ENCODE measurements around the gene SLC66A1.

Gene SLC66A1

GRCh38 chr1:19341201-19342061 lies 29.3 kb downstream of the SLC66A1 start:
- WGBS, result 66% methylated on average over 25 of the region's 25 CpGs
- DNase-seq, result peak; percentile 74
- Histone ChIP-seq H3K23ac (ENCODE audit: low read length in 2 of 2) (no peak overlapping the region), H2BK15ac (ENCODE audit: low read depth, poor library complexity, severe bottlenecking) (no peak overlapping the region), H4K8ac (ENCODE audit: low read length) (no peak overlapping the region), H3K79me1 (replicated peaks; ENCODE audit: low read length, poor library complexity, severe bottlenecking) (peaks cover 37% of the 10 kb centered on the region), H2BK120ac (ENCODE audit: low read depth, low read length) (no peak overlapping the region), H3K36me3 (ENCODE audit: control insufficient read depth in 1 of 2, insufficient read depth in 2 of 2, low read depth in 1 of 2, low read length in 2 of 2) (peaks cover 82 to 84% of the 10 kb centered on the region in 2 experiments), H3K18ac (ENCODE audit: low read depth in 1 of 2, low read length in 2 of 2) (no peak overlapping the region), H2BK5ac (ENCODE audit: low read depth, low read length, poor library complexity, severe bottlenecking) (no peak overlapping the region), H3K9ac (ENCODE audit: low read length) (peak overlapping the region; percentile 57), H2BK12ac (ENCODE audit: low read length in 2 of 2) (no peak overlapping the region), H3K4ac (ENCODE audit: low read depth in 1 of 2, low read length in 2 of 2) (no peak overlapping the region), H2AK5ac (ENCODE audit: low read length, severe bottlenecking) (no peak overlapping the region), H3K14ac (ENCODE audit: low read length in 2 of 2) (no peak overlapping the region), H3K4me3 (ENCODE audit: insufficient read depth in 1 of 2, low read depth in 1 of 2, low read length in 2 of 2) (peak overlapping the region in 1 of 2 experiments; percentile 32), H3K27me3 (ENCODE audit: control insufficient read depth in 1 of 2, insufficient read depth in 1 of 2, low read length in 2 of 2) (no peaks in the 10 kb centered on the region), H3K4me2 (ENCODE audit: low read length, poor library complexity, severe bottlenecking) (no peak overlapping the region), H3K9me3 (ENCODE audit: control insufficient read depth, low read length) (no peaks in the 10 kb centered on the region), H4K91ac (ENCODE audit: low read length) (no peak overlapping the region), H3K4me1 (ENCODE audit: control insufficient read depth, insufficient read depth, low read depth, low read length) (peaks cover 14% of the 10 kb centered on the region), H3K27ac (ENCODE audit: low read length, poor library complexity, severe bottlenecking) (no peak overlapping the region), H2AFZ (ENCODE audit: low read depth, low read length) (no peak overlapping the region)

- Histone ChIP-seq H3K18ac (ENCODE audit: low read depth in 1 of 2, low read length in 2 of 2) (no peak overlapping the region), H2AK5ac (ENCODE audit: low read length, severe bottlenecking) (no peak overlapping the region), H3K14ac (ENCODE audit: low read length in 2 of 2) (no peak overlapping the region), H4K8ac (ENCODE audit: low read length) (no peak overlapping the region), H2BK12ac (ENCODE audit: low read length in 2 of 2) (no peak overlapping the region), H3K23ac (ENCODE audit: low read length in 2 of 2) (no peak overlapping the region), H3K4me2 (ENCODE audit: low read length, poor library complexity, severe bottlenecking) (no peak overlapping the region), H3K36me3 (ENCODE audit: control insufficient read depth in 1 of 2, insufficient read depth in 2 of 2, low read depth in 1 of 2, low read length in 2 of 2) (peaks cover 80 to 86% of the 10 kb centered on the region in 2 experiments), H3K9me3 (ENCODE audit: control insufficient read depth, low read length) (no peaks in the 10 kb centered on the region), H3K79me1 (replicated peaks; ENCODE audit: low read length, poor library complexity, severe bottlenecking) (peaks cover 40% of the 10 kb centered on the region), H2BK120ac (ENCODE audit: low read depth, low read length) (no peak overlapping the region), H3K27me3 (ENCODE audit: control insufficient read depth in 1 of 2, insufficient read depth in 1 of 2, low read length in 2 of 2) (no peaks in the 10 kb centered on the region), H3K4me3 (ENCODE audit: insufficient read depth in 1 of 2, low read depth in 1 of 2, low read length in 2 of 2) (peak overlapping the region in 1 of 2 experiments; percentile 36), H2BK15ac (ENCODE audit: low read depth, poor library complexity, severe bottlenecking) (no peak overlapping the region), H3K4ac (ENCODE audit: low read depth in 1 of 2, low read length in 2 of 2) (no peak overlapping the region), H3K9ac (ENCODE audit: low read length) (peak overlapping the region; percentile 57), H4K91ac (ENCODE audit: low read length) (no peak overlapping the region), H3K27ac (ENCODE audit: low read length, poor library complexity, severe bottlenecking) (no peak overlapping the region), H2AFZ (ENCODE audit: low read depth, low read length) (no peak overlapping the region), H3K4me1 (ENCODE audit: control insufficient read depth, insufficient read depth, low read depth, low read length) (peaks cover 10% of the 10 kb centered on the region), H2BK5ac (ENCODE audit: low read depth, low read length, poor library complexity, severe bottlenecking) (no peak overlapping the region)
- DNase-seq, result no peak
- 92% methylated on average over 27 of the region's 27 CpGs for WGBS
Measured at GRCh38 chr1:19342062-19342750, 30.1 kb downstream of the SLC66A1 start.

GRCh38 chr1:19342894-19343616 lies 30.9 kb downstream of the SLC66A1 start:
- Histone ChIP-seq H2BK12ac (ENCODE audit: low read length in 2 of 2) (no peak overlapping the region), H3K9me3 (ENCODE audit: control insufficient read depth, low read length) (no peaks in the 10 kb centered on the region), H3K4me1 (ENCODE audit: control insufficient read depth, insufficient read depth, low read depth, low read length) (peaks cover 3% of the 10 kb centered on the region), H4K8ac (ENCODE audit: low read length) (no peak overlapping the region), H3K9ac (ENCODE audit: low read length) (peak overlapping the region; percentile 57), H2BK5ac (ENCODE audit: low read depth, low read length, poor library complexity, severe bottlenecking) (no peak overlapping the region), H3K4me3 (ENCODE audit: insufficient read depth in 1 of 2, low read depth in 1 of 2, low read length in 2 of 2) (no peak overlapping the region), H2BK15ac (ENCODE audit: low read depth, poor library complexity, severe bottlenecking) (no peak overlapping the region), H3K27ac (ENCODE audit: low read length, poor library complexity, severe bottlenecking) (no peak overlapping the region), H3K27me3 (ENCODE audit: control insufficient read depth in 1 of 2, insufficient read depth in 1 of 2, low read length in 2 of 2) (no peaks in the 10 kb centered on the region), H4K91ac (ENCODE audit: low read length) (no peak overlapping the region), H3K4me2 (ENCODE audit: low read length, poor library complexity, severe bottlenecking) (no peak overlapping the region), H3K79me1 (replicated peaks; ENCODE audit: low read length, poor library complexity, severe bottlenecking) (peaks cover 47% of the 10 kb centered on the region), H3K14ac (ENCODE audit: low read length in 2 of 2) (no peak overlapping the region), H2AFZ (ENCODE audit: low read depth, low read length) (no peak overlapping the region), H3K4ac (ENCODE audit: low read depth in 1 of 2, low read length in 2 of 2) (no peak overlapping the region), H2BK120ac (ENCODE audit: low read depth, low read length) (no peak overlapping the region), H3K36me3 (ENCODE audit: control insufficient read depth in 1 of 2, insufficient read depth in 2 of 2, low read depth in 1 of 2, low read length in 2 of 2) (peaks cover 81 to 83% of the 10 kb centered on the region in 2 experiments), H3K23ac (ENCODE audit: low read length in 2 of 2) (no peak overlapping the region), H3K18ac (ENCODE audit: low read depth in 1 of 2, low read length in 2 of 2) (no peak overlapping the region), H2AK5ac (ENCODE audit: low read length, severe bottlenecking) (no peak overlapping the region)
- 92% methylated on average over 21 of the region's 33 CpGs for WGBS
- DNase-seq, result no peak

Measured in mesenchymal stem cell (in vitro differentiated cells and primary cell).